Measurements from ENCODE around the gene RIMBP2.

RIMBP2 gene

GRCh38 chr12:130436741-130437501 lies 279.2 kb downstream of the RIMBP2 start:
- in situ Hi-C loops (cut with MboI; ENCODE audit: low sequenced_read_pairs, unreplicated experiment) = no loop called here
- TF ChIP-seq CTCF (IDR thresholded peaks at IDR 0.05; ENCODE audit: borderline replicate concordance, control extremely low read depth, extremely low read depth, insufficient read depth, missing control alignments) = no peak
- DNase-seq (ENCODE audit: low spot score) = no peak

- TF ChIP-seq CTCF (IDR thresholded peaks at IDR 0.05; ENCODE audit: borderline replicate concordance, control extremely low read depth, extremely low read depth, insufficient read depth, missing control alignments) = no peak
- DNase-seq (ENCODE audit: low spot score) = no peak
- in situ Hi-C loops (cut with MboI; ENCODE audit: low sequenced_read_pairs, unreplicated experiment) = no loop called here
These were observed 280.3 kb downstream of the RIMBP2 start for GRCh38 chr12:130435826-130436225.

GRCh38 chr12:130435331-130435730 lies 280.8 kb downstream of the RIMBP2 start:
- DNase-seq (ENCODE audit: low spot score) = no peak
- in situ Hi-C loops (cut with MboI; ENCODE audit: low sequenced_read_pairs, unreplicated experiment) = no loop called here
- no peak for TF ChIP-seq CTCF (IDR thresholded peaks at IDR 0.05; ENCODE audit: borderline replicate concordance, control extremely low read depth, extremely low read depth, insufficient read depth, missing control alignments)

- DNase-seq (ENCODE audit: low spot score) = no peak
- in situ Hi-C loops (cut with MboI; ENCODE audit: low sequenced_read_pairs, unreplicated experiment) = no loop called here
These were observed 281.5 kb downstream of the RIMBP2 start for GRCh38 chr12:130434560-130434959.

GRCh38 chr12:130433834-130434233 lies 282.3 kb downstream of the RIMBP2 start:
- in situ Hi-C loops (cut with MboI; ENCODE audit: low sequenced_read_pairs, unreplicated experiment) = no loop called here
- no peak for TF ChIP-seq CTCF (IDR thresholded peaks at IDR 0.05; ENCODE audit: borderline replicate concordance, control extremely low read depth, extremely low read depth, insufficient read depth, missing control alignments)

More at GRCh38 chr12:130434560-130434959, 281.5 kb downstream of the RIMBP2 start:
- TF ChIP-seq CTCF (IDR thresholded peaks at IDR 0.05; ENCODE audit: borderline replicate concordance, control extremely low read depth, extremely low read depth, insufficient read depth, missing control alignments) = no peak

GRCh38 chr12:130433411-130433810 lies 282.7 kb downstream of the RIMBP2 start:
- in situ Hi-C loops (cut with MboI; ENCODE audit: low sequenced_read_pairs, unreplicated experiment) = no loop called here
- no peak for TF ChIP-seq CTCF (IDR thresholded peaks at IDR 0.05; ENCODE audit: borderline replicate concordance, control extremely low read depth, extremely low read depth, insufficient read depth, missing control alignments)
- DNase-seq (ENCODE audit: low spot score) = no peak

More at GRCh38 chr12:130433834-130434233, 282.3 kb downstream of the RIMBP2 start:
- DNase-seq (ENCODE audit: low spot score) = no peak
